Measurements from ENCODE around the gene SHC1. TPM values are rescaled to one million over a fixed set of nuclear protein-coding genes. Genes with fewer than 3 reads are reported as not detected.
A peak's percentile ranks its signal among the peaks of the same experiment; 100 is the strongest.

The SHC1 gene
- polyA plus RNA-seq, 1 of the 3 experiments (the other 2 are of a cell fraction): 338 TPM

- Histone ChIP-seq H3K27me3 (ENCODE audit: insufficient read depth) (no peaks in the 10 kb centered on the region), H3F3A (replicated peaks; ENCODE audit: insufficient read depth) (peaks cover 12% of the 10 kb centered on the region), H3K4me1 (ENCODE audit: control insufficient read depth in 1 of 2, insufficient read depth in 2 of 2, low read depth in 1 of 2, low read length in 1 of 2) (peaks cover 0 to 44% of the 10 kb centered on the region in 2 experiments; a peak in 3 of 4 replicates), H3K4me3 (ENCODE audit: low read depth in 2 of 2, low read length in 1 of 2) (peak overlapping the region; percentile 74 to 79), H2AFZ (ENCODE audit: low read depth) (peak overlapping the region; percentile 74), H3K9me3 (no peaks in the 10 kb centered on the region), H3K9me2 (no peaks in the 10 kb centered on the region), H3K79me2 (ENCODE audit: insufficient read depth) (peaks cover 8% of the 10 kb centered on the region), H4K20me1 (ENCODE audit: insufficient read depth) (no peaks in the 10 kb centered on the region), H3K36me3 (replicated peaks in 1 of 2; ENCODE audit: control insufficient read depth in 1 of 2, insufficient read depth in 2 of 2, low read length in 1 of 2) (peaks cover 0 to 30% of the 10 kb centered on the region in 2 experiments), H3K9ac (peak overlapping the region; percentile 75), H3K27ac (ENCODE audit: low read depth in 2 of 2, low read length in 1 of 2) (peak overlapping the region; percentile 90 to 91), H3K4me2 (peak overlapping the region; percentile 87)
- peak; percentile 81 for DNase-seq
- WGBS (ENCODE audit: low lambda C conversion rate): 15% methylated on average over 3 of the region's 4 CpGs
- CTCF ChIA-PET: interaction anchor here (0.8 to 37.5 kb wide), 14 partner anchors 9 to 285 kb away, joined by 3 to 640 read pairs (median 4); partner anchors contain the start of genes FLAD1, LENEP and ZBTB7B
- POLR2A ChIA-PET: interaction anchor here (0.8 to 3.0 kb wide), 11 partner anchors 10 to 96 kb away, joined by 3 to 16 read pairs (median 3); partner anchors contain the start of genes ADAM15, LENEP and SHC1
- TF ChIP-seq GATA2 (CRISPR knock-in tag; IDR thresholded peaks at IDR 0.05): peak; percentile 36; the same call in 1 of the 2 replicates
- TF ChIP-seq MEF2A (IDR thresholded peaks at IDR 0.05; ENCODE audit: borderline replicate concordance, low read depth): no peak
These were observed 15.4 kb downstream of the SHC1 start for GRCh38 chr1:154955039-154955717.

- Histone ChIP-seq H4K20me1 (ENCODE audit: insufficient read depth) (no peaks in the 10 kb centered on the region), H3K9ac (0 out of 2 replicates have a peak overlapping the region, but pooled peaks have one; percentile 12), H3K9me2 (no peaks in the 10 kb centered on the region), H3K9me3 (no peaks in the 10 kb centered on the region), H3K36me3 (replicated peaks in 1 of 2; ENCODE audit: control insufficient read depth in 1 of 2, insufficient read depth in 2 of 2, low read length in 1 of 2) (peaks cover 0 to 27% of the 10 kb centered on the region in 2 experiments), H3F3A (replicated peaks; ENCODE audit: insufficient read depth) (peaks cover 12% of the 10 kb centered on the region), H3K4me3 (ENCODE audit: low read depth in 2 of 2, low read length in 1 of 2) (peak overlapping the region; percentile 74 to 79), H3K27ac (ENCODE audit: low read depth in 2 of 2, low read length in 1 of 2) (peak overlapping the region; percentile 71 to 91; a peak in 3 of 4 replicates), H3K27me3 (ENCODE audit: insufficient read depth) (no peaks in the 10 kb centered on the region), H3K4me2 (peak overlapping the region; percentile 87), H3K4me1 (ENCODE audit: control insufficient read depth in 1 of 2, insufficient read depth in 2 of 2, low read depth in 1 of 2, low read length in 1 of 2) (peaks cover 0 to 42% of the 10 kb centered on the region in 2 experiments; a peak in 3 of 4 replicates), H2AFZ (ENCODE audit: low read depth) (no peak overlapping the region), H3K79me2 (ENCODE audit: insufficient read depth) (peaks cover 2% of the 10 kb centered on the region; the same call in 1 of the 2 replicates)
- WGBS (ENCODE audit: low lambda C conversion rate): 58% methylated on average over 3 of the region's 3 CpGs
- ChIA-PET CTCF (interaction anchor here (1.1 to 37.5 kb wide), 10 partner anchors 10 to 285 kb away, joined by 3 to 640 read pairs (median 6); partner anchors contain the start of genes FLAD1, LENEP and ZBTB7B), POLR2A (interaction anchor here (1.2 to 3.0 kb wide), 4 partner anchors 10 to 34 kb away, joined by 3 to 16 read pairs (median 6); partner anchors contain the start of gene SHC1)
- DNase-seq: no peak
- TF ChIP-seq RFX5 (IDR thresholded peaks at IDR 0.05; ENCODE audit: low read length): no peak
- no peak for TF ChIP-seq IRF3 (IDR thresholded peaks at IDR 0.05; ENCODE audit: low read depth, low read length)
- TF ChIP-seq REST (IDR thresholded peaks at IDR 0.05; ENCODE audit: low read depth, low read length): no peak
- TF ChIP-seq EZH2phosphoT487 (IDR thresholded peaks at IDR 0.05; ENCODE audit: borderline replicate concordance, low read depth): no peak
- TF ChIP-seq GABPA (IDR thresholded peaks at IDR 0.05; ENCODE audit: low read depth): no peak
- no peak for TF ChIP-seq FOXJ3 (CRISPR knock-in tag; IDR thresholded peaks at IDR 0.05)
- no peak for TF ChIP-seq MXI1 (IDR thresholded peaks at IDR 0.05; ENCODE audit: low read depth, low read length)
These were observed 16.0 kb downstream of the SHC1 start for GRCh38 chr1:154954541-154954940.

Measured in SK-N-SH (cell line).